ENCODE data around the gene REV3L.
"Not testable (repeated sequence)": the region's sequence is repeated elsewhere in the genome, so short reads cannot be mapped to it uniquely, and the experiment has no call there.

REV3L gene

GRCh38 chr6:111260570-111261298 lies 222.3 kb downstream of the REV3L start:
- no peak for DNase-seq (ENCODE audit: low read depth in 2 of 2)

- peak; percentile 97 to 99 for DNase-seq (ENCODE audit: low read depth in 2 of 2)
Measured at GRCh38 chr6:111259089-111259831, 223.8 kb downstream of the REV3L start.

- no peak for DNase-seq (ENCODE audit: low read depth in 2 of 2)
Measured at GRCh38 chr6:111258615-111259088, 224.4 kb downstream of the REV3L start.

- no peak for DNase-seq (ENCODE audit: low read depth in 2 of 2)
Measured at GRCh38 chr6:111258010-111258409, 225.0 kb downstream of the REV3L start.

- DNase-seq (ENCODE audit: low read depth in 2 of 2): no peak
Measured at GRCh38 chr6:111256646-111257045, 226.4 kb downstream of the REV3L start.

- DNase-seq (ENCODE audit: low read depth in 2 of 2): not testable (repeated sequence)
Measured at GRCh38 chr6:111255838-111256237, 227.2 kb downstream of the REV3L start.

- no peak for DNase-seq (ENCODE audit: low read depth in 2 of 2)
Measured at GRCh38 chr6:111254779-111255166, 228.2 kb downstream of the REV3L start.

- DNase-seq (ENCODE audit: low read depth in 2 of 2): no peak
Measured at GRCh38 chr6:111254004-111254778, 228.8 kb downstream of the REV3L start.

- DNase-seq (ENCODE audit: low read depth in 2 of 2): no peak
Measured at GRCh38 chr6:111252726-111253125, 230.3 kb downstream of the REV3L start.

GRCh38 chr6:111250791-111251354 lies 232.1 kb downstream of the REV3L start:
- DNase-seq (ENCODE audit: low read depth in 2 of 2): no peak
